Endodermal cell (in vitro differentiated cells): ENCODE data around the gene ADCK2. TPM values are rescaled to one million over a fixed set of nuclear protein-coding genes. Genes with fewer than 3 reads are reported as not detected.
A peak's percentile ranks its signal among the peaks of the same experiment; 100 is the strongest.

ENCODE experiments used
- DNase-seq: peaks from one replicate; pipeline ENCODE4 v3.0.0-alpha.2; 2017
- H3K27ac ChIP-seq: 2 replicates; pipeline ENCODE4 v1.5.1; 2013; ENCODE audit warnings: mild to moderate bottlenecking, low read depth, low read length, moderate library complexity
- H3K27me3 ChIP-seq: 2 replicates; pipeline ENCODE4 v1.6.1; 2013; ENCODE audit warnings: mild to moderate bottlenecking, low read length, moderate library complexity; ENCODE audit not compliant: insufficient read depth, control insufficient read depth, poor library complexity, severe bottlenecking
- H3K36me3 ChIP-seq: 2 replicates; pipeline ENCODE4 v1.7.0; 2013; ENCODE audit warnings: mild to moderate bottlenecking, low read length, moderate library complexity; ENCODE audit not compliant: control insufficient read depth, insufficient read depth
- H3K4me1 ChIP-seq: one replicate; pipeline ENCODE4 v1.7.0; 2013; ENCODE audit warnings: low read length; ENCODE audit not compliant: control insufficient read depth, insufficient read depth
- H3K4me3 ChIP-seq: 2 replicates; pipeline ENCODE4 v1.5.1; 2013; ENCODE audit warnings: mild to moderate bottlenecking, low read length, moderate library complexity
- H3K9ac ChIP-seq: 2 replicates; pipeline ENCODE4 v1.6.1; 2013; ENCODE audit warnings: mild to moderate bottlenecking, low read length, moderate library complexity; ENCODE audit not compliant: poor library complexity, severe bottlenecking; ENCODE audit errors: extremely low read depth
- H3K9me3 ChIP-seq: 2 replicates; pipeline ENCODE4 v1.6.1; 2013; ENCODE audit warnings: mild to moderate bottlenecking, low read length, moderate library complexity; ENCODE audit not compliant: control insufficient read depth
- H3K27ac Mint-ChIP-seq: 2 replicates; pipeline ENCODE4 v1.8.0; 2020; ENCODE audit warnings: mixed read lengths
- H3K27me3 Mint-ChIP-seq: 2 replicates; pipeline ENCODE4 v1.8.0; 2021; ENCODE audit warnings: mild to moderate bottlenecking, mixed read lengths; ENCODE audit not compliant: insufficient read depth
- H3K36me3 Mint-ChIP-seq: 2 replicates; pipeline ENCODE4 v1.8.0; 2020; ENCODE audit warnings: low read depth, mixed read lengths
- H3K4me1 Mint-ChIP-seq: 2 replicates; pipeline ENCODE4 v1.8.0; 2020; ENCODE audit warnings: mixed read lengths
- H3K4me3 Mint-ChIP-seq: 2 replicates; pipeline ENCODE4 v1.8.0; 2020; ENCODE audit warnings: mild to moderate bottlenecking, moderate library complexity, mixed read lengths
- H3K9me3 Mint-ChIP-seq: 2 replicates; pipeline ENCODE4 v1.8.0; 2020; ENCODE audit warnings: mild to moderate bottlenecking, mixed read lengths
- CTCF ChIP-seq: fragments of 200-600 bp; sonication (generic); conservative IDR thresholded peaks from 2 replicates; pipeline ENCODE4 v1.5.0; 2021; ENCODE audit warnings: antibody characterized with exemption, mild to moderate bottlenecking
- WGBS, 2 experiments: methylation state at CpG; one replicate each; pipeline versions ENCODE4 v1.1.5 to v1.1.7; 2013; ENCODE audit warnings: missing lambda C conversion rate in 2 of 2, mixed read lengths in 1 of 2; ENCODE audit not compliant: insufficient coverage in 1 of 2, insufficient read length in 1 of 2; 5-methylcytosine and 5-hydroxymethylcytosine counted together
- total RNA-seq, 2 donors: library from RNA; stranded (reverse); fragmentation: NEBNext Ultra II Directional in 1 of 2; extraction: Animal tissue kit (Norgen Biotek cat#: 25700) in 1 of 2; gene quantifications; 2 replicates in 1 of 2; 3 replicates in 1 of 2; pipeline ENCODE4 v1.2.1, GENCODE V29; 2021

ADCK2 gene
- total RNA-seq, 2 donors from 2014 or later = 13.5 to 17.8 TPM

- H3K9ac ChIP-seq = no peak overlapping the region
- DNase-seq = peak; percentile 91
- no peak overlapping the region for H3K27ac ChIP-seq
- H3K4me1 Mint-ChIP-seq = peaks cover 12% of the 10 kb centered on the region
- no peaks in the 10 kb centered on the region for H3K4me1 ChIP-seq
- no peaks in the 10 kb centered on the region for H3K9me3 Mint-ChIP-seq
- 88 to 97% methylated on average over 5 to 8 of the region's 8 CpGs for WGBS, 2 experiments
- H3K4me3 ChIP-seq = no peak overlapping the region
- TF ChIP-seq CTCF = peak; percentile 81
- no peak overlapping the region for H3K4me3 Mint-ChIP-seq
- H3K36me3 Mint-ChIP-seq = no peaks in the 10 kb centered on the region
- H3K27me3 Mint-ChIP-seq = peaks cover 20% of the 10 kb centered on the region
- H3K27me3 ChIP-seq = peaks cover 12% of the 10 kb centered on the region
- H3K9me3 ChIP-seq = no peaks in the 10 kb centered on the region
- no peak overlapping the region for H3K27ac Mint-ChIP-seq
- H3K36me3 ChIP-seq = no peaks in the 10 kb centered on the region
Observed at GRCh38 chr7:140645166-140645900, 27.4 kb upstream of the ADCK2 start.

- H3K4me3 Mint-ChIP-seq = no peak overlapping the region
- no peaks in the 10 kb centered on the region for H3K36me3 Mint-ChIP-seq
- no peak overlapping the region for H3K27ac ChIP-seq
- peaks cover 2% of the 10 kb centered on the region for H3K27me3 ChIP-seq
- no peak overlapping the region for H3K4me3 ChIP-seq
- DNase-seq = peak; percentile 92
- no peaks in the 10 kb centered on the region for H3K9me3 Mint-ChIP-seq
- H3K36me3 ChIP-seq = no peaks in the 10 kb centered on the region
- H3K4me1 Mint-ChIP-seq = peaks cover 13% of the 10 kb centered on the region
- TF ChIP-seq CTCF = peak; percentile 83
- peaks cover 10% of the 10 kb centered on the region for H3K27me3 Mint-ChIP-seq
- no peak overlapping the region for H3K9ac ChIP-seq
- no peak overlapping the region for H3K27ac Mint-ChIP-seq
- H3K4me1 ChIP-seq = peaks cover 3% of the 10 kb centered on the region
- H3K9me3 ChIP-seq = no peaks in the 10 kb centered on the region
- 41 to 89% methylated on average over 1 to 8 of the region's 8 CpGs for WGBS, 2 experiments
Observed at GRCh38 chr7:140646931-140647647, 25.7 kb upstream of the ADCK2 start.

- Histone ChIP-seq H3K4me1 (peaks cover 3% of the 10 kb centered on the region), H3K36me3 (no peaks in the 10 kb centered on the region), H3K27me3 (no peaks in the 10 kb centered on the region), H3K27ac (no peak overlapping the region), H3K9me3 (no peaks in the 10 kb centered on the region), H3K4me3 (no peak overlapping the region), H3K9ac (no peak overlapping the region)
- H3K4me3 Mint-ChIP-seq = no peak overlapping the region
- no peak for DNase-seq
- no peaks in the 10 kb centered on the region for H3K36me3 Mint-ChIP-seq
- TF ChIP-seq CTCF = no peak
- H3K27ac Mint-ChIP-seq = no peak overlapping the region
- no peaks in the 10 kb centered on the region for H3K27me3 Mint-ChIP-seq
- 79 to 88% methylated on average over 3 to 6 of the region's 6 CpGs for WGBS, 2 experiments
- no peaks in the 10 kb centered on the region for H3K9me3 Mint-ChIP-seq
- peaks cover 15% of the 10 kb centered on the region for H3K4me1 Mint-ChIP-seq
Observed at GRCh38 chr7:140649556-140650205, 23.1 kb upstream of the ADCK2 start.
